Spleen (tissue), 7 donors: Measurements from ENCODE around the gene RAB44.
A peak's percentile ranks its signal among the peaks of the same experiment; 100 is the strongest.

Experiments used
- CTCF ChIP-seq, 11 experiments: fragments of 200-600 bp in 7 of 11; fragments of 450-650 bp in 4 of 11; sonication (generic) in 4 of 11; IDR thresholded peaks in 8 of 11; conservative IDR thresholded peaks in 3 of 11; 1 replicate in 7 of 11; 2 replicates in 4 of 11; pipeline versions ENCODE4 v1.4.0 to v1.8.0; 2016 to 2021; ENCODE audit warnings: antibody characterized with exemption in 11 of 11, inconsistent platforms in 4 of 11, mild to moderate bottlenecking in 1 of 11
- POLR2A ChIP-seq, 3 donors: fragments of 450-650 bp; IDR thresholded peaks; one replicate each; pipeline ENCODE4 v1.5.1; 2017; ENCODE audit warnings: antibody characterized with exemption in 3 of 3, mild to moderate bottlenecking in 1 of 3
- POLR2AphosphoS5 ChIP-seq, 3 donors: sonication (generic); formaldehyde crosslinking; IDR thresholded peaks; one replicate each; pipeline ENCODE4 v1.5.1; 2017; ENCODE audit warnings: antibody characterized with exemption in 3 of 3
- donor health status: DM: no; HTN: no; CAD: no; lungs with moderate emphysema.
- donor health status: DM: no; HTN: no; CAD: no.
- donor health status: DM: no; HTN: no; CAD: no.

- TF ChIP-seq POLR2AphosphoS5 (IDR thresholded peaks at IDR 0.05) (peak; percentile 96 to 98 (median 98)), CTCF (IDR thresholded peaks at IDR 0.05 in 8 of 11, conservative IDR thresholded peaks at IDR 0.05 in 3 of 11) (peak in 6 of 11 experiments; percentile 23 to 49 (median 31)), POLR2A (IDR thresholded peaks at IDR 0.05) (peak; percentile 51 to 98 (median 81))
These were observed 19.1 kb upstream of the RAB44 start, which contains the start of gene CDKN1A for GRCh38 chr6:36678488-36679042.
